Amygdala (tissue), 56 donors: ENCODE data around the gene UBASH3A.
A peak's percentile ranks its signal among the peaks of the same experiment; 100 is the strongest.

Experiments
- DNase-seq, 56 donors: peaks; one replicate each; lab custom pipeline; 2025; lab: John Stamatoyannopoulos, UW

The UBASH3A gene

GRCh38 chr21:42426424-42426823 lies 22.7 kb downstream of the UBASH3A start:
- no peak for DNase-seq

- DNase-seq: no peak
These were observed 23.3 kb downstream of the UBASH3A start for GRCh38 chr21:42426876-42427480.

- DNase-seq: no peak
These were observed 24.2 kb downstream of the UBASH3A start for GRCh38 chr21:42427809-42428419.

GRCh38 chr21:42429021-42429420 lies 25.3 kb downstream of the UBASH3A start:
- no peak for DNase-seq

- no peak for DNase-seq
These were observed 26.2 kb downstream of the UBASH3A start for GRCh38 chr21:42429856-42430255.

- DNase-seq: no peak
These were observed 26.8 kb downstream of the UBASH3A start for GRCh38 chr21:42430521-42430920.

- DNase-seq: no peak
These were observed 27.5 kb downstream of the UBASH3A start for GRCh38 chr21:42431196-42431595.

- DNase-seq: no peak
These were observed 29.0 kb downstream of the UBASH3A start for GRCh38 chr21:42432695-42433094.

- DNase-seq: no peak
These were observed 30.3 kb downstream of the UBASH3A start for GRCh38 chr21:42433946-42434551.

- DNase-seq: no peak
These were observed 31.2 kb downstream of the UBASH3A start for GRCh38 chr21:42434884-42435283.

GRCh38 chr21:42435401-42435800 lies 31.7 kb downstream of the UBASH3A start:
- DNase-seq: no peak

GRCh38 chr21:42435833-42436232 lies 32.1 kb downstream of the UBASH3A start:
- DNase-seq: no peak

- DNase-seq: no peak
These were observed 33.2 kb downstream of the UBASH3A start for GRCh38 chr21:42436914-42437313.

GRCh38 chr21:42437786-42438185 lies 34.1 kb downstream of the UBASH3A start:
- no peak for DNase-seq

- no peak for DNase-seq
These were observed 34.9 kb downstream of the UBASH3A start for GRCh38 chr21:42438316-42439205.

- no peak for DNase-seq
These were observed 35.8 kb downstream of the UBASH3A start for GRCh38 chr21:42439284-42440186.

- DNase-seq: peak in 3 of 56 donors; percentile 9 to 22 (median 15)
These were observed 36.6 kb downstream of the UBASH3A start for GRCh38 chr21:42440187-42440792.

- no peak for DNase-seq
These were observed 38.3 kb downstream of the UBASH3A start for GRCh38 chr21:42441963-42442362.

GRCh38 chr21:42443181-42443785 lies 39.6 kb downstream of the UBASH3A start:
- no peak for DNase-seq
